K562 (cell line): ENCODE results near the gene LRRC3C. TPM values are rescaled to one million over a fixed set of nuclear protein-coding genes. Genes with fewer than 3 reads are reported as not detected.

Source experiments
- CBX8 ChIP-seq: fragments of 200-600 bp; sonication (generic); IDR thresholded peaks from 2 replicates; pipeline ENCODE4 v1.6.1; 2012; ENCODE audit warnings: borderline replicate concordance, mixed run types, low read depth, mild to moderate bottlenecking, moderate library complexity, mixed read lengths, low read length, control low read depth, inconsistent platforms; ENCODE audit not compliant: poor library complexity, severe bottlenecking; ENCODE audit errors: extremely low read depth
- CEBPZ ChIP-seq: fragments of 150-350 bp; IDR thresholded peaks from 2 replicates; pipeline ENCODE4 v1.6.1; 2014; ENCODE audit warnings: low read depth, mild to moderate bottlenecking, low read length, borderline replicate concordance
- HDAC8 ChIP-seq: fragments of 450-650 bp; IDR thresholded peaks from 2 replicates; pipeline ENCODE4 v1.6.1; 2016; ENCODE audit warnings: mild to moderate bottlenecking, missing genetic modification characterization, moderate library complexity, missing compliant biosample characterization
- HMG20A ChIP-seq: fragments of 450-650 bp; formaldehyde crosslinking; conservative IDR thresholded peaks from 2 replicates; pipeline ENCODE4 v1.4.0; 2020; ENCODE audit warnings: mild to moderate bottlenecking, mixed read lengths
- KDM1A ChIP-seq, 2 experiments: fragments of 450-650 bp; IDR thresholded peaks; 2 replicates each; pipeline ENCODE4 v1.6.1; 2016; ENCODE audit warnings: mild to moderate bottlenecking in 2 of 2
- KLF13 ChIP-seq: fragments of 450-650 bp; IDR thresholded peaks from 2 replicates; pipeline ENCODE4 v1.6.1; 2016; ENCODE audit warnings: missing genetic modification characterization, low read depth, mild to moderate bottlenecking, missing compliant biosample characterization, moderate library complexity, borderline replicate concordance
- MAX ChIP-seq: sonication (generic); formaldehyde crosslinking; IDR thresholded peaks from 2 replicates; pipeline ENCODE4 v1.9.0; 2022; ENCODE audit warnings: mild to moderate bottlenecking, missing genetic modification reagents
- NR2C1 ChIP-seq, 2 experiments: fragments of 450-650 bp; IDR thresholded peaks; 2 replicates each; pipeline ENCODE4 v1.6.1; 2017; ENCODE audit warnings: mild to moderate bottlenecking in 2 of 2, antibody characterized with exemption in 1 of 2, inconsistent platforms in 1 of 2, missing compliant biosample characterization in 1 of 2, missing genetic modification characterization in 1 of 2
- NR2C2 ChIP-seq, 2 experiments: fragments of 200-800 bp in 1 of 2; sonication (Bioruptor generic) in 1 of 2; sonication (generic) in 1 of 2; formaldehyde crosslinking in 1 of 2; IDR thresholded peaks; 2 replicates each; pipeline versions ENCODE4 v1.6.1 to v1.8.0; 2016 to 2022; ENCODE audit warnings: mild to moderate bottlenecking in 1 of 2, missing compliant biosample characterization in 1 of 2, missing genetic modification characterization in 1 of 2, missing genetic modification reagents in 1 of 2
- PHF20 ChIP-seq: fragments of 450-650 bp; IDR thresholded peaks from 2 replicates; pipeline ENCODE4 v1.6.1; 2018; ENCODE audit not compliant: partially characterized antibody
- RBBP5 ChIP-seq: fragments of 200-600 bp; sonication (generic); IDR thresholded peaks from 2 replicates; pipeline ENCODE4 v1.6.1; 2012; ENCODE audit warnings: borderline replicate concordance, mild to moderate bottlenecking, low read length, control low read depth, inconsistent platforms; ENCODE audit not compliant: insufficient read depth, poor library complexity, severe bottlenecking
- RFX1 ChIP-seq: fragments of 450-650 bp; IDR thresholded peaks from 2 replicates; pipeline ENCODE4 v1.6.1; 2016; ENCODE audit warnings: mild to moderate bottlenecking, moderate library complexity
- SMC3 ChIP-seq: conservative IDR thresholded peaks from 2 replicates; pipeline ENCODE4 v1.6.1; 2011; ENCODE audit warnings: low read depth, low read length, improper control_type of control experiment; ENCODE audit not compliant: insufficient read depth
- TSC22D4 ChIP-seq: fragments of 450-650 bp; IDR thresholded peaks from 2 replicates; pipeline ENCODE4 v1.6.1; 2016; ENCODE audit warnings: missing genetic modification characterization, missing biosample characterization, control low read depth
- XRCC5 ChIP-seq: fragments of 200-400 bp; formaldehyde crosslinking; IDR thresholded peaks from 2 replicates; pipeline ENCODE4 v1.6.1; 2017; ENCODE audit warnings: low read depth, mild to moderate bottlenecking, low read length
- ZNF239 ChIP-seq: fragments of 250-450 bp; sonication (Bioruptor Pico); IDR thresholded peaks from 2 replicates; pipeline ENCODE4 v1.4.0; 2020; ENCODE audit warnings: mild to moderate bottlenecking
- ZNF75A ChIP-seq: fragments of 450-650 bp; formaldehyde crosslinking; IDR thresholded peaks from 2 replicates; pipeline ENCODE4 v1.4.0; 2020; ENCODE audit warnings: mild to moderate bottlenecking
- ZNF764 ChIP-seq: fragments of 250-450 bp; sonication (Bioruptor Pico); IDR thresholded peaks from 2 replicates; pipeline ENCODE4 v1.4.0; 2020; ENCODE audit warnings: low read depth, mild to moderate bottlenecking, moderate library complexity
- polyA plus RNA-seq, 8 experiments: library from polyadenylated mRNA; depleted of rRNA in 4 of 8; stranded (reverse) in 5 of 8; unstranded in 3 of 8; fragments of >200 nt; fragmentation: Nextera tagmentation in 2 of 8; fragmentation: Illumina TruSeq in 1 of 8; extraction: Ambion mirVana in 2 of 8; extraction: Trizol in 1 of 8; gene quantifications; 2 replicates each; pipeline versions ENCODE4 v1.2.1 to v1.2.3, GENCODE V29; 2011 to 2014; ENCODE audit warnings: inconsistent platforms in 1 of 8, missing spikeins in 1 of 8
- total RNA-seq, 7 experiments: library from RNA; depleted of rRNA in 6 of 7; stranded (reverse); fragments of >200 nt in 6 of 7; fragmentation: Illumina TruSeq in 2 of 7; extraction: Trizol in 2 of 7; gene quantifications; 2 replicates each; pipeline versions ENCODE4 v1.2.1 to v1.2.3, GENCODE V29; 2011 to 2021; ENCODE audit warnings: low replicate concordance in 1 of 7
- TF ChIP-seq, protein P1 (sequence below): sonication (generic); formaldehyde crosslinking; IDR thresholded peaks from 2 replicates; pipeline ENCODE4 v1.8.1; 2023; ENCODE audit warnings: mild to moderate bottlenecking, missing genetic modification reagents, moderate library complexity
- TF ChIP-seq, protein P2 (sequence below): sonication (generic); formaldehyde crosslinking; IDR thresholded peaks from 2 replicates; pipeline ENCODE4 v1.9.0; 2022; ENCODE audit warnings: mild to moderate bottlenecking, missing genetic modification reagents

The LRRC3C gene
- total and polyA plus RNA-seq, 9 of the 15 experiments (the other 6 are each of a cell fraction or from before 2014, with no cell fraction given) = not detected

- TF ChIP-seq CEBPZ = peak; percentile 74
- TF ChIP-seq NR2C1 (IDR thresholded peaks at IDR 0.05) = no peak
- TF ChIP-seq NR2C1 (tag; IDR thresholded peaks at IDR 0.05) = 0 out of 2 replicates have a peak, but pooled peaks have one; percentile 15
- TF ChIP-seq SMC3 = peak; percentile 87
- TF ChIP-seq KLF13 (tag) = no peak
- TF ChIP-seq HMG20A = no peak
- TF ChIP-seq, protein P1, sequence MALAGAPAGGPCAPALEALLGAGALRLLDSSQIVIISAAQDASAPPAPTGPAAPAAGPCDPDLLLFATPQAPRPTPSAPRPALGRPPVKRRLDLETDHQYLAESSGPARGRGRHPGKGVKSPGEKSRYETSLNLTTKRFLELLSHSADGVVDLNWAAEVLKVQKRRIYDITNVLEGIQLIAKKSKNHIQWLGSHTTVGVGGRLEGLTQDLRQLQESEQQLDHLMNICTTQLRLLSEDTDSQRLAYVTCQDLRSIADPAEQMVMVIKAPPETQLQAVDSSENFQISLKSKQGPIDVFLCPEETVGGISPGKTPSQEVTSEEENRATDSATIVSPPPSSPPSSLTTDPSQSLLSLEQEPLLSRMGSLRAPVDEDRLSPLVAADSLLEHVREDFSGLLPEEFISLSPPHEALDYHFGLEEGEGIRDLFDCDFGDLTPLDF (CRISPR knock-in tag) = no peak; the same call in 1 of the 2 replicates
- TF ChIP-seq KDM1A (IDR thresholded peaks at IDR 0.05) = no peak
- TF ChIP-seq CBX8 = no peak
- TF ChIP-seq MAX = peak; percentile 85
- no peak for TF ChIP-seq NR2C2 (CRISPR knock-in tag; IDR thresholded peaks at IDR 0.05)
- TF ChIP-seq NR2C2 (tag; IDR thresholded peaks at IDR 0.05) = peak; percentile 88
- no peak for TF ChIP-seq ZNF764
- TF ChIP-seq, protein P2, sequence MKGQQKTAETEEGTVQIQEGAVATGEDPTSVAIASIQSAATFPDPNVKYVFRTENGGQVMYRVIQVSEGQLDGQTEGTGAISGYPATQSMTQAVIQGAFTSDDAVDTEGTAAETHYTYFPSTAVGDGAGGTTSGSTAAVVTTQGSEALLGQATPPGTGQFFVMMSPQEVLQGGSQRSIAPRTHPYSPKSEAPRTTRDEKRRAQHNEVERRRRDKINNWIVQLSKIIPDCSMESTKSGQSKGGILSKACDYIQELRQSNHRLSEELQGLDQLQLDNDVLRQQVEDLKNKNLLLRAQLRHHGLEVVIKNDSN (CRISPR knock-in tag) = no peak
- peak; percentile 94 for TF ChIP-seq PHF20
- TF ChIP-seq ZNF75A (CRISPR knock-in tag) = no peak
- TF ChIP-seq RFX1 = no peak
- peak; percentile 60; the same call in 1 of the 2 replicates for TF ChIP-seq ZNF239 (CRISPR knock-in tag)
- TF ChIP-seq TSC22D4 = no peak
- TF ChIP-seq RBBP5 = peak; percentile 99
- TF ChIP-seq XRCC5 = peak; percentile 100
- TF ChIP-seq HDAC8 (tag) = peak; percentile 81; the same call in 1 of the 2 replicates
Measured at GRCh38 chr17:39980351-39981206, 53.0 kb downstream of the LRRC3C start, which contains the start of gene PSMD3 (continued).
